MCF 10A (cell line): Measurements from ENCODE around the gene NCOA5. TPM values are rescaled to one million over a fixed set of nuclear protein-coding genes. Genes with fewer than 3 reads are reported as not detected.

ENCODE experiments used
- BruUV-seq: library from RNA; stranded (reverse); fragments of 400-500 nt; replicated peaks from 2 replicates; lab custom pipeline; 2021; lab: Mats Ljungman, UMichigan
- CTCF ChIA-PET: fragments of 300-600 bp; sonication (Branson Sonifier 250); formaldehyde crosslinking; extraction: SDS; loops from one replicate; lab custom pipeline; 2021; ENCODE audit warnings: antibody characterized with exemption, inconsistent platforms; lab: Yijun Ruan, JAX
- POLR2A ChIA-PET: fragments of 300-600, 350-650 bp; sonication (Branson Sonifier 250); formaldehyde crosslinking; extraction: SDS; loops from one replicate; lab custom pipeline; 2020; ENCODE audit warnings: antibody characterized with exemption, inconsistent platforms; lab: Yijun Ruan, JAX
- DNase-seq: peaks from one replicate; pipeline ENCODE4 v3.0.0-alpha.2; 2018; ENCODE audit not compliant: unreplicated experiment
- H3K27ac Mint-ChIP-seq: one replicate; pipeline ENCODE4 v1.8.0; 2022; ENCODE audit warnings: mild to moderate bottlenecking, low read depth, mixed read lengths; ENCODE audit not compliant: unreplicated experiment
- H3K27me3 Mint-ChIP-seq: one replicate; pipeline ENCODE4 v1.8.0; 2022; ENCODE audit warnings: mixed read lengths; ENCODE audit not compliant: insufficient read depth, unreplicated experiment
- H3K36me3 Mint-ChIP-seq: one replicate; pipeline ENCODE4 v1.8.0; 2022; ENCODE audit warnings: mild to moderate bottlenecking, moderate library complexity, mixed read lengths; ENCODE audit not compliant: insufficient read depth, unreplicated experiment
- H3K4me1 Mint-ChIP-seq: one replicate; pipeline ENCODE4 v1.8.0; 2022; ENCODE audit warnings: mixed read lengths; ENCODE audit not compliant: insufficient read depth, unreplicated experiment
- H3K4me3 Mint-ChIP-seq: one replicate; pipeline ENCODE4 v1.8.0; 2022; ENCODE audit warnings: mild to moderate bottlenecking, moderate library complexity, mixed read lengths; ENCODE audit not compliant: unreplicated experiment
- H3K9me3 Mint-ChIP-seq: one replicate; pipeline ENCODE4 v1.8.0; 2022; ENCODE audit warnings: mixed read lengths; ENCODE audit not compliant: unreplicated experiment
- CTCF ChIP-seq: fragments of 200-600 bp; IDR thresholded peaks from one replicate; pipeline ENCODE4 v1.8.0; 2022; ENCODE audit warnings: antibody characterized with exemption, mild to moderate bottlenecking; ENCODE audit not compliant: unreplicated experiment
- intact Hi-C: fragments of 100-400 bp; cut with micrococcal nuclease; formaldehyde crosslinking; loops from 2 replicates; pipeline ENCODE4 v1.14.1; 2022
- total RNA-seq: library from RNA; stranded (reverse); gene quantifications from 2 replicates; pipeline ENCODE4 v1.2.3, GENCODE V29; 2022

Gene NCOA5
- total RNA-seq, 1 experiment from 2014 or later: 26.0 TPM

GRCh38 chr20:46031014-46031569, 58.7 kb downstream of the NCOA5 start:
- ChIA-PET POLR2A (no interaction called here), CTCF (interaction anchor here (2.0 kb wide), 1 partner anchor 18 kb away, joined by 6 read pairs; no protein-coding TSS in a partner anchor)
- Mint-ChIP-seq H3K9me3 (no peaks in the 10 kb centered on the region), H3K4me3 (no peak overlapping the region), H3K27me3 (peaks cover 54% of the 10 kb centered on the region), H3K36me3 (no peaks in the 10 kb centered on the region), H3K27ac (no peak overlapping the region), H3K4me1 (peaks cover 6% of the 10 kb centered on the region)
- DNase-seq: no peak
- intact Hi-C loops: no loop called here
- no peak for TF ChIP-seq CTCF
- BruUV-seq: no TSS peak

GRCh38 chr20:46030284-46031013, 59.3 kb downstream of the NCOA5 start:
- intact Hi-C loops: no loop called here
- BruUV-seq: no TSS peak
- Mint-ChIP-seq H3K36me3 (no peaks in the 10 kb centered on the region), H3K9me3 (no peaks in the 10 kb centered on the region), H3K4me1 (peaks cover 6% of the 10 kb centered on the region), H3K4me3 (no peak overlapping the region), H3K27me3 (peaks cover 53% of the 10 kb centered on the region), H3K27ac (no peak overlapping the region)
- ChIA-PET CTCF (interaction anchor here (0.9 to 3.4 kb wide), 2 partner anchors 16 to 42 kb away, joined by 3 to 23 read pairs; no protein-coding TSS in a partner anchor), POLR2A (no interaction called here)
- TF ChIP-seq CTCF: no peak
- no peak for DNase-seq

- no peak within 1 kb of the TSS for H3K27ac Mint-ChIP-seq
- no peak within 1 kb of the TSS for H3K4me3 Mint-ChIP-seq
- DNase-seq: no peak
- intact Hi-C loops: loop anchor here (10.0 kb wide), 1 partner anchor 296 kb away; no protein-coding TSS in a partner anchor
- BruUV-seq: no TSS peak
- ChIA-PET CTCF (interaction anchor here (0.8 to 3.4 kb wide), 2 partner anchors 8 to 14 kb away, joined by 3 to 23 read pairs; no protein-coding TSS in a partner anchor), POLR2A (no interaction called here)
- H3K4me1 Mint-ChIP-seq: peaks cover 1% of the 10 kb centered on the region
- TF ChIP-seq CTCF: no peak
- no peaks in the 10 kb centered on the region for H3K9me3 Mint-ChIP-seq
- peaks cover 53% of the 10 kb centered on the region for H3K27me3 Mint-ChIP-seq
- no peaks in the 10 kb centered on the region for H3K36me3 Mint-ChIP-seq
These were observed 60.9 kb downstream of the NCOA5 start, which contains the start of gene SLC12A5 for GRCh38 chr20:46028772-46029371. Gene SLC12A5, plus strand, starts transcription at chr20:46029215. Its CDS starts 130 bp downstream, at chr20:46029345.

- TF ChIP-seq CTCF: no peak
- POLR2A ChIA-PET: interaction anchor here (1.1 kb wide), 1 partner anchor 14 kb away, joined by 3 read pairs; no protein-coding TSS in a partner anchor
- no peak overlapping the region for H3K4me3 Mint-ChIP-seq
- no peak overlapping the region for H3K27ac Mint-ChIP-seq
- no peaks in the 10 kb centered on the region for H3K36me3 Mint-ChIP-seq
- BruUV-seq: no TSS peak
- intact Hi-C loops: loop anchor here (10.0 kb wide), 1 partner anchor 297 kb away; no protein-coding TSS in a partner anchor
- DNase-seq: no peak
- CTCF ChIA-PET: interaction anchor here (1.2 to 3.4 kb wide), 3 partner anchors 14 to 100 kb away, joined by 3 to 23 read pairs (median 3); no protein-coding TSS in a partner anchor
- H3K9me3 Mint-ChIP-seq: no peaks in the 10 kb centered on the region
- H3K27me3 Mint-ChIP-seq: peaks cover 53% of the 10 kb centered on the region
- peaks cover 6% of the 10 kb centered on the region for H3K4me1 Mint-ChIP-seq
These were observed 61.7 kb downstream of the NCOA5 start for GRCh38 chr20:46028110-46028509.
